Fibroblast of peridontal ligament (primary cell): ENCODE data around the gene ITSN2.
A peak's percentile ranks its signal among the peaks of the same experiment; 100 is the strongest.

Source experiments
- DNase-seq: peaks from one replicate; pipeline ENCODE4 v3.0.0-alpha.2; 2010; ENCODE audit errors: extremely low read depth

ITSN2 gene

DNA sequence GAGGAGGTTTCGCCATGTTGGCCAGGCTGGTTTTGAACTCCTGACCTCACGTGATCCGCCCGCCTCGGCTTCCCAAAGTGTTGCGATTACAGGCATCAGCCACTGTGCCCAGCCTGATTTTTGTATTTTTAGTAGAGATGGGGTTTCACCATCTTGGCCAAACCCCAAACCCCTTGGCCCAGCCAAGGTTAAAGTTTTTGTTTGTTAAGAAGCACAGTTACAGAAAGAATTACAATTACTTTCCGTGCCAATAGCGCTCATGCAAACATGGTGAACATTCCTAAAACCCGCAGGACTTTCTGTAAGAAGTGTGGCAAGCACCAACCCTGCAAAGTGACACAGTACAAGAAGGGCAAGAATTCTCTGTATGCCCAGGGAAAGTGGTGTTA lies 26.1 kb downstream of the ITSN2 start:
- peak; percentile 95 for DNase-seq

DNA sequence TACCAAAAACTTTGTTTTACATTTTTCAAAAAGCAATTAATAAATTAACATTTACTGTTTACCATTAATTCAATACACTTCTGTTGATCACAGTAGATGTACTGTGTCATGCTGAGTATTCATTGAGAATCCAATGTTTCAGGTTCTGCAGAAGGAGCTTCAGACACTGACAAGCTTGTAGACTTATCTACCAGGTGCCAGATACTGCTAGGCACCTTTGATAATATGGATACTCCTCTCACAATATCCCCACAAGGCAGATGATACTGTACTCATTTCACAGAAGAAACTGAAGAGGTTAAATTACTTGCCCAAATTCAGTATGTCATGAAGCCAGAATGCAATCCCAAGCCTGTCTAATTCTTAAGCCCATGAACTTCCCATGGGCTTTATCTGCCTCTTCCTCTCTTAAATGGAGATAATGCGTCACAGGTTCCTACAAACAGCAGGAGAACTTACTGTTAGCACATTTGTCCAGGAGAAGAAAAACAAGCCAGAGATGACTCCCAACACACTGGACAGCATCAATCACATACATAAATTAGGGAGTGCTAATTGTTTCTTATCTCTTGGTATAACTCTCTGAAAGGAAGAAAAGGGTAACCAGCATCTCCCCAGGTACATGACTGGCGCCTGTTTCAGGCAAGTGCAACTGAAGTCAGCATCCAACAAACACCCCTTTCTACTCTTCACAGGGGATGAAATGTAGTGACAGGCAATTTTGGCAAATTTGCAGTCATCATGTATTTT lies 27.4 kb downstream of the ITSN2 start:
- no peak for DNase-seq

DNA sequence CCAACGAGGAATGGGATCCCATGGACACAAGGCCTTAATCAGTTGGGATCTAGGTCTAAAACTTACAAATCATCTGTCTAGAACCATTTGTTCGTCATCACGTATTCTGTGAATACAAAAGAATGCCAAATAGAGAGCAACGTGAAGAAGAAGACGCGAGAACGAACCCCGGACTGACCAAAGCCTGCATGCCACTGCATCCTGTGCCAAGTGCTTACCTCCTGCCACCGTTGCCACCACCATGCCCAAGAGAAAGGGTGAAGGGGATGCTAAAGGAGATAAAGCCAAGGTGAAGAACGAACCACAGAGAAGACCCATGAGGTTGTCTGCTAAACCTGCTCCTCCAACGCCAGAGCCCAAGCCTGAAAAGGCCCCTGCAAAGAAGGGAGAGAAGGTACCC lies 30.2 kb downstream of the ITSN2 start:
- DNase-seq: no peak

DNA sequence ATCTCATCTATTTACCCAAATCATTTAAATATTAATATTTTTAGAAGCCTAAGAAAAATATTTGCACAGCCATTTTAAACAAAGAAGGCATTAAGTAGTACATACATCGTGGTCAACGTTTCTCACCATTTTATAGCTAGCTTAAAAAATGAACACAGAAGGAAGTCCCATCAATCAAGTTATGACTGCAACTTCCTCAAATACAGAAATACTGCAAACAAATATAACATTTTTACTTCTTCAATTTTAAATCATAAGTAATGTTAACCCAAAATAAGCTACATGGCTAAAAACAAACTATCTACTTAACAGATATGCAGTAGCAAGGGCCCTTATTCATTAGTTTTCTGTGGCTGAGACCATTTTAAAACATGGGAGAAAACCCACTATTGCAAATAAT lies 30.6 kb downstream of the ITSN2 start:
- DNase-seq: no peak

DNA sequence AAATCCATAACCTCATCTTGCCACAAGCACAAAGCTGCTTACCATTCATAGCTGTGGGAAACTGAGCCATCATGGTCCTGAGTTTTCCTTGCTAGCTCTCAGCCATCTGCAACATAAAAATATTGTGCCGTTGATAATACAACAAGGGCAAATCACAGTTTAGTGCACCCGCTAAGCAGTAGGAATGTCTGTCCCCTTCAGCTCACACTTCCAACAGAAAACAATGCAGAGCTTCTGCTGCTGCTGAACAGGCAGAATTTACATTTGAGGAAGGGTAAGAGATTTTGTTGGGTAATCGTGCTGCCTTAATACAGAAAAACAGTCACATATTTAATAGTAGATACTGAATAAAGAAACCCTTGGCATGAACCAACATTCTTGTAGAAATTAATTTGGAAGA lies 32.3 kb downstream of the ITSN2 start:
- no peak for DNase-seq

DNA sequence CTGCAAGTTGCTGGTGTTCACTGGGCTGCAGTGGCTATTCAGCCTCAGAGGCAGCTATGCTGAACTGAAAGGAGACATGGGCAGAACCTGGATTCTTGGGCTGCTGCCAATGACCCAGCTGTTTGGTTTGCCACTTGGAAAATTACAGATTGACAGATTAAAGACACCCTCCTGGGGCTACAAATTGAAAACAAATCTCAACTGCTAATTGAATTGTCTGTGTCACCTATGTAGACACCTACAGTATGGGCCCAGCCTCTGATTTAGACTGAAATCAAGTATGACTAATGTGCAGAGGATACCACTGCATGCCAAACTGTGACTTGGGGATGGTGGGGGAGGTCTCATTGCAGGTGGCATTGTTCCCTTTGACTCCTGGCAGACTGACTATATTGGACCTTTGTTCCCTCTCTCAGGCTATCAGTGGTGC lies 42.8 kb downstream of the ITSN2 start:
- peak; percentile 10 for DNase-seq

DNA sequence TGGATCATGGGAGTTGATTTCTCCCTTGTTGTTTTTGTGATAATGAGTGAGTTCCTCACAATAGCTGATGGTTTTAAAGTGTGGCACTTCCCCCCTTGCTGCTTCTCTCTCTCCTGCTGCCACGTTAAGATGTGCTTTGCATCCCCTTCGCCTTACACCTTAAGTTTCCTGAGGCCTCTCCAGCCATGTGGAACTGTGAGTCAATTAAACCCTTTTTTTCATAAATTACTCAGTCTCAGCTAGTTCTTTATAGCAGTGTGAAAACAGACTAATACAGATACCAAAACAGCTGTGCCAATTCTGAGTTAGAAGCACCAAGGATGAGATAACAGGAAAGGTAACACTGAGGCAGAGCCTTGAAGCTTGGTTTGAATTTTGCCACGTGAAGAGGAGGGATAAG lies 44.7 kb downstream of the ITSN2 start:
- no peak for DNase-seq

DNA sequence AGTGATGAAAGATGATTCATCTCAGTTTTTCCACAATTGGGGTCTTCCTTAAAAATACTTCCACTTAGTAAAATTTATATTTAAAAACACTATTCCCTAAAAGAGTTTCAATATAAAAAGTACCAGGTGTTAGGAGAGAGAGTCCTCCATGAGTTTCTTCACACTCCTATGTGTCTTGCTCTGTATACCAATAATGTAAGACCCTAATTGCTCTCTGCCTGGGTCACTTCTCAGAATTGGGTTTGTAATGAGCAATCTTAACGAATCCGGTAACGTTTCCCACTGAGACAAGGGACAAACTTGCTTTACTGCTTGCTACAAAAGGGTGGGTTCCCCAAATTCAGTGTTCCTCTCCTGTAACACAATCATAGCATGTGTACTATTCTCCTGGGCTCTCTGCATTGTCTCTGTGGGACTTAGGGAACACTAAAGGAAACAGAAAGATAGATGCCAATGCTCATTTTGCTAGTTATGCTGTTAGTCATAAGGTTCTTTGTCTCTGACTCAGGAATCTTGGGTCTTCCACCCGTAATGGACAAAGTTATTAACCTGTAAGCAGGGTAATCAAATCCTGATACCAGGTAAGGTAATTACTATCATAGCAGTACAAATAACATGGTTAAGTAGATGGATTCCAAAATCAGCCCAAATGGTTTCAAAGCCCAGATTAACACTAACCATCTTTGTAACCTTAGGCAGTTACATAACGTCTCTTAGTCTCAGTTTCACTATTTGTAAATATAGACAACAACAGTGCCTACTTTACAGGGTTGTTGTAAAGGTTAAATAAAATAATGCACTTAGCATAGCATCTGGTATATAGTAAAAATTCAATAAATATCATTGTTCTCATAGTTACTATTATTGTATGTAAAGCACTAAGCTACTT lies 46.3 kb downstream of the ITSN2 start:
- peak; percentile 29 for DNase-seq

DNA sequence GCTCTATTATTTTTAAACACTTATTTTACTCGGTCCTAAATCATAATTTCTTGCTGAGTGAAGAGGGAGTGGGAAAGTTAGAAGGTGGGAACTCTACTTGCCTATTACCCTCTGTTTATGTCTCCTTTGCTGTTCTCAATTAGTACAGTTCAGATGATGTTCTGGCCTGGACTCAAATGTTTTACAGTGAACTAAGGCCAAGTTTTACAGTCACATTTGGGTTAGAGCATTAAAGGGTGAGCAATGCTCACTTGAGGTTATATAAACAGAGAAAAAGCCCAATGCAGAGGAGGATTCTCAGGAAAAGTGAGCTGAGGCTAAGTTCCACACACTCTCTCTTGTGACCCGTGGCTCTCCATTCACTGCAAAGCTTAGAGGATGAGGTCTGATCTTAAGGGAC lies 52.4 kb downstream of the ITSN2 start:
- DNase-seq: peak; percentile 51

DNA sequence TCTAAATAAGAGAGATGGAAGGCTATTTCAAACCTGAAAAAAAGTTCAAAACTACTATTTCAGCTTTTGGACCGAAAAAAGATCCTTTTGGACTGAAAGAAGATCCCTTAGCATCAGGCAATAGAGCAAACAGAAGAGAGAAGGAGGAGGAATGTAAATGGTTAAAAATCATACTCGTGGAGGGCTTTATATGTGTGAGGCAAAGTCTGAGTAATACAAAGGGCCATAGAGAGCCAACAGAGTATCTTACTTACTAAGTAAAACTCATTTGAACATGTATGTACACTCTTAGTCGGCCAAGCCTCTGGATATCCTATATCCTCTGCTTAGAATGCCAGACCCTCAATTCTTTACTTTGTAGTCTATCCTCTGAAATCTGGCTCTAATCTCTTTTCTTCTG lies 55.7 kb downstream of the ITSN2 start:
- DNase-seq: peak; percentile 49

DNA sequence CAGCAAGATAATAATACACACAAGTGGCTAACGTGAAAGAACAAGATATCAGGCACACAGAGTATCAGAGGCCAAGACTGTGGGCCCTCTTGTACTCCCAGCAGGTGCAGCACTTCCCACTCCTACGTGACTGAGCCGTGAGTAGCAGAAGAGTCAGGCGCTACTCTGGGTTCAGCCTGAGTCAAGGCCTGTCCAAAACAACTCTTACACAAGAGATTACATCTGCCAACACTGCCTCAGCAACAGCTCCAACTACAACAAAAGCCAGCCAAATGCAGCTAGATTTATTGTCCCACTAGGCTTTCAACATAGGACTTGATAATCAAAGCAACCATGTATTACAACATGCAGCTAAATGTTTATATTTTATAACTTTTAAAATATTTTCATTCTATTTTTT lies 56.2 kb downstream of the ITSN2 start:
- peak; percentile 96 for DNase-seq

DNA sequence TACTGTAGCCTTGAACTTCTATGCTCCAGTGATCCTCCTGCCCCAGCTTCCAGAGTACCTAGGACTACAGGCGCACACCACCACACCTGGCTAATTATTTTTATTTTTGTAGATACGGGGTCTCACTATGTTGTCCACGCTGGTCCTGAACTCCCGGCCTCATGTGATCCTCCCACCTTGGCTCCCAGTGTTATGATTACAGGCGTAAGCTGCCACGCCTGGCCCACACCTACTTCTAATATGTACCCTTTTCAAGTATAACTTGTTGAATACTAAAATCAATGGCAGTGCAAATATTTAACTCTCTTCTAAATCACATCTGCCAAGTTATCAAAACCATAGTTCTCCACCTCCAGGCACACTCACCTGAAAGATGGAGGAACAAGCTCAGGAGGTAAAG lies 58.7 kb downstream of the ITSN2 start:
- DNase-seq: no peak

DNA sequence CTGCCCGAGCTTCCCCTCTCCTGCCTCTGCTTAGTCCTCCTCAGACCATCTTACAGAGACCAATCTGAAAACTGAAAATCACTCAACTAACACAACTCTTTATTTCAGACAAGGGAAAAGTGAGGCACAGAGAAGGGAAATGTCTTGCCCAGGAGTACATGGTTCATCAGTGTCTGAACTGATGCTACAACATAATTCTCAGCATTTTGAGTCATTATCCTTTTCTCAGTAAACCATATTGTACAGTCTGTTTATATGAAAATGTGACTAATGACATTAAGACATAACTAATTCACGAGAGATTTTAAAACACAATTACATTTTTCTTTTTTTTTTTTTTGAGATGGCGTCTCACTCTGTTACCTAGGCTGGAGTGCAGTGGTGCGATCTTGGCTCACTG lies 62.7 kb downstream of the ITSN2 start:
- DNase-seq: no peak

DNA sequence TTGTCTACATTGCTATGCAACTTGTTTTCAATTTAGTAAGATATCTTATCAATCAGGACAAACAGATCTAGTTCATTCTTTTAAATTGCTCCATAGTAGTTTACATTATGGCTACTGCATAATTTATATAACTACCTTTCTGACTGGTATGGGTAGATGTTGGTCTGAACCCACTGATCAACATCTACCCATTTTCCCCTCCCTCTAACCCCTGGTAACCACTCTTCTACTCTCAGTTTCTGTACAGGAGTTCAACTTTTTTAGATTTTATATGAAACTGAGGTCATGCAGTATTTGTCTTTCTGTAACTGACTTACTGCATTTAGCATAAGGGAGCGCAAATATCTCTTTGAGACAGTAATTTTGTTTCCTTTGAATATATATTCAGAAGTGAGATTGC lies 73.2 kb downstream of the ITSN2 start:
- DNase-seq: no peak

DNA sequence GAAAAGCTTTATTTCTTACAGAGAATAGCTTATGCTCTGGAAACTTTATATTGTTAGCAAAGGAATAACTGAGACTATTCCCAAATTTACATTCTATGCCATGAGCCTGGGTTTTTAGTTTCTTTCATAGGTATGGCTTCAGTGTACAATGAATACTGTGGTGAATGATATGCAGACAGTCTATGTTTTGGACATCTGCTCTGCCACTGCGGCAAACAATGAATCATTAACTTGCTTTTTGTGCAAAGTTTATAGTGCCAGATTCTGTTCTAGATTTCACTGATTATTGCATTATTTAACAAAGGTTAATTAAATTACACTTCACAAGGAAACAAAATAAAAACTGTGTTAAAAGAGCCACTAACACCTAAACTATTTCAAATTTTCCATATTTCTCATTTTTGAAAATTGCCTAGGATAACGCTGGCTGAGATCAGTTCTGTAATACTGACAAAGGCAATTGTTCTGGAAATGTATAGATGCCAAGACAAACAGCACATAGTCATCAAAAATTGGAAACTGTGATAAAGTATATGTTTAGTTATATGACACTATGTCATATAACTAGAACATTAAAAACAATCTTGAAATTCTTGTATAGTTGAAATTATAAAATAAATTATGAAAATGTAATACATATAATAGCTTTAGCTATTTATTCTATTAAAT lies 74.7 kb downstream of the ITSN2 start:
- DNase-seq: no peak

DNA sequence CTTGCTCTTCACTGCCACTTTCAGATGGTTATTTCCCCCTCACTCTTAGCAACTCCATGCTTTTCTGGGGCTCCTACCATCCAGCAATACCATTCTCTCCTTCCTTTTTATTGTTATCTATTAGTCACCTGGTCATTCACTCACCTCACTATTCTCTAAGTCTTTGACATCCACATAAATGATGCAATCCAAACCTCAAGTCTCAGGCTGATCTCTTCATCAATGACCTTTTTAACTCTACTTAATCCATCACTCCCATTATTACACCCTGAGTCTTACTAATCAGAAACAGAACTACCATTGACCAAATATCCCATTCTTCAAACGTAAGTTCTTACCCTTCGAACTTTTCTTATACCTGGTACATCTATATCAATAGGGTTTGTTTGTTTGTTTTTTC lies 79.7 kb downstream of the ITSN2 start:
- DNase-seq: no peak

DNA sequence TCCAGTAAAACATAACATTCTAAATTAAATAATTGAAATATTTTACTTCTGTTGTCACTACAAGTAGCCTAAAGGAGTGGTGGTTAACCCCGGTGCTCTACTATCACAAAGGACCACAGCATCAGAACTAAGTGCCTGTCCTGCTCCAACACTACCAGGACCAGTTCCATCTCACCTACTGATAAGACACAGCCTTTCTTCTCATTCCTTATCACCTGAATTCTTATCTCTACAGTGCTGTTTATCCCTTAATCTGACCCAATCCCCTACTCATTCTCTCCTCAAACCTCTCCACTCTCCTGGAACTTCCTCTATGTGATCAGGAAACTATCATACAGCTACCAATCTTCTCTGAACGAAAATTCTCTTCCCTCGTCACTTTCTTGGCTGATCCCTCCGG lies 80.2 kb downstream of the ITSN2 start:
- DNase-seq: no peak

DNA sequence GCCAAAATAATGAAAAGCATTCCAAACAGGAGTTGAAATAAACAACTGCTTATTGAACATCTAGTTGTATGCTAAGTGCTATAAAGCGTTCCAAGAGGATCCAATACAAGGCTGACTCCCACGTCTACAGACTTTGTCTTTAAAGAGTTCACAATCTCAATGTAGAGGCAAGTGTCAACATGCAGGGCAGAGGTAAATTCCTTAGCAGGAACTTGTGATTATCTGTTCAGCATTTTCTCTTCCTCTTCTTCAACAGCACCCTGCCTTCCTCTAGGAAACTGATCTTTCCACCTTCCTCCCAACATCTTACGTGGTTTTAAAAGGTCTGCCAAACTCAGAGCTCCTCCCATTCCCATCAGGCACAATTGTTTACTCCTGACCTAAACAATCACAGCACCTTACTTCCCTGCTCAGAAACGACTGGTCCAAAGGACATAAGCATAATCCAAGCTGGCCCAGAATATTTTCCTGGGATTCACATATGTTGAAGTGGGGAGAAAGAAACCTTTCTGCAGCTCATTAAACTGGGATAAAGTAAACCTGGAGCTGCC lies 83.9 kb downstream of the ITSN2 start:
- no peak for DNase-seq

DNA sequence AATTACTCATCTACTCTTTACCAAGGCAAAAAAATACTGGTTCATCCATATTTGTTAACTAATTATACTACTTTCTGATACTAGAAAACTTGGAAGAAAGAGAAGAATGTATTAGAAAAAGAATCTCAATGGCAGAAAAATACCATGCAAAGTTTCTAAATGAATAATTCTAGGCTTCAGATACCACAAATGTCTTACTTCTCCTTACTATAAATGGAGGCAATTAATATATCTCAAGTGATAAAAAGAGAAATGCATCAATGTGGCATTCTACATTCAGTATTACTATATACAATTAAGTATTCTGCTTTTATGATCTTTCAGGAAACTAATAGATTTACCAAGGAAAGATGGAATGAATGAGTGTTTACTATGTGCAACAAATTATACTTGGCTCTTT lies 85.5 kb downstream of the ITSN2 start:
- DNase-seq: no peak

DNA sequence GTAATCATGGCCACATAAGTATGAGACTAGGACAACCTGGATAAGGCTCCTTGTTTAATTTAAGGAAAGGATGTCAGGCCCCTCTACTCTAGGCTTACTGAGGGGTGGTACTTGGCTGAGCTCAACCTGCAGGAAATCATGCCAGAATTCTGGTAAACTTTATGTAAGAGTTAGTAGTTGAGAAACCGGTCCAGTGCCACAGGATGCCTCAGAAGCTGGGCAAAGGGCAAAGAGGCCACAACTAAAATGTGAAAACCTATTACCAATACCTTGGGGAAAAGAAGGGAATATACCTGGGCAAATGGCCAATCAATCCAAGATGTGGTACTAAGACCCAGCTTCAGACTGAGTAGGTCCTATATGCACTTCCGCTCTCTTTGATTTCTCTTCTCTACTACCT lies 86.7 kb downstream of the ITSN2 start:
- DNase-seq: no peak

DNA sequence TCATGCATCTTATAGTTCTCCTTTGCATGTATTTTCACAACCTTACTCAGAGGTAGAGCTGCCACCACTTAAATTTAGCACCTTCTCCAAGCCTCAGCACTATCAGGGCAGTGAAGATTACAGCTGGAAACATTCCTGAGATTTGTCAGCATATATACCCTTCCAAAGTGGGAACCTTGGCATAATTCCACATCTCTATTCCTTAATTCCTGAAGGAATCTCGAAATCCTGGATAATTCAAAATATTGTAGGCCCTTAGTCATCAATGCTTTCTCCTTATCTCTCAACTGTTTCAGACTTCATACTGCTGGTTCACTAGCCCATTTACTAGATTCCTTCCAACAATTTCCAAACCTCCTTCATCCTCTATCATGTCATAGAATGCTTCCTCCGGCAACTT lies 87.4 kb downstream of the ITSN2 start:
- DNase-seq: no peak

DNA sequence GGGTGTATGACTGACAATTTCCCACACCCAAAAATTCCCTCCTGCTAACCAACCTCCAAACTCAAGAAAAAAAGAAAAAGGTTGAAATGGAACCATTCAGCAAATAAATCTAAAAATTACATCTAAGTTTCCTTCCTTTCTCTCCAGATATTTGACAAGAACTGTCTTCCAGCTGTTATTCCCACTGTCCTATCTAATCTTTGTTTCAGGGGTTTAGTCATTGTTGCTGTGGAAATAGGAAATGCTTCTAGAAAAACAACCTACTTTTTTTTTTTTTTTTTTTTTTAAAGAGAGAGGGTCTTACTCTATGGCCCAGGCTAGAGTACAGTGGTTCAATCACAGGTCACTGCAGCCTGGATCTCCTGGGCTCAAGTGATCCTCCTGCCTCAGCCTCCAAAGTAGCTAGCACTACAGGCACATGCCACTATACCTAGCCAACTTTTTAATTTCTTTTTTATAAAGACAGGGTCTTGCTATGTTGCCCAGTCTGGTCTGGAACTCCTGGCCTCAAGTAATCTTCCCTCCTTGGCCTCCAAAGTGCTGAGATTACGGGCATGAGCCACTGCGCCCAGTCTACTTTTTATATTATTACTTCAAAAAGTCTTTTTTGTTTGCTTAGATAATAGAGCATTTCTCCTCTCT lies 88.1 kb downstream of the ITSN2 start:
- no peak for DNase-seq
